Stimulated activated naive CD8-positive, alpha-beta T cell treated with anti-CD3 and anti-CD28 coated beads, Interleukin-15, Interleukin-2, amounts not matched to agents 100 ng/mL and 50 ng/mL, for 24 hours (primary cell): ENCODE measurements around the gene CRY2.
"Not testable (repeated sequence)": the region's sequence is repeated elsewhere in the genome, so short reads cannot be mapped to it uniquely, and the experiment has no call there.

Experiments used
- H3K27ac Mint-ChIP-seq: one replicate; pipeline ENCODE4 v1.8.0; 2021; ENCODE audit warnings: mild to moderate bottlenecking, mixed read lengths
- H3K27me3 Mint-ChIP-seq: one replicate; pipeline ENCODE4 v1.8.0; 2021; ENCODE audit warnings: mixed read lengths
- H3K36me3 Mint-ChIP-seq: one replicate; pipeline ENCODE4 v1.8.0; 2021; ENCODE audit warnings: low read depth, mixed read lengths
- H3K4me1 Mint-ChIP-seq: one replicate; pipeline ENCODE4 v1.8.0; 2021; ENCODE audit warnings: low read depth, mixed read lengths
- H3K4me3 Mint-ChIP-seq: one replicate; pipeline ENCODE4 v1.8.0; 2021; ENCODE audit warnings: mild to moderate bottlenecking, mixed read lengths
- H3K9me3 Mint-ChIP-seq: one replicate; pipeline ENCODE4 v1.8.0; 2021; ENCODE audit warnings: mixed read lengths

CRY2 gene

DNA sequence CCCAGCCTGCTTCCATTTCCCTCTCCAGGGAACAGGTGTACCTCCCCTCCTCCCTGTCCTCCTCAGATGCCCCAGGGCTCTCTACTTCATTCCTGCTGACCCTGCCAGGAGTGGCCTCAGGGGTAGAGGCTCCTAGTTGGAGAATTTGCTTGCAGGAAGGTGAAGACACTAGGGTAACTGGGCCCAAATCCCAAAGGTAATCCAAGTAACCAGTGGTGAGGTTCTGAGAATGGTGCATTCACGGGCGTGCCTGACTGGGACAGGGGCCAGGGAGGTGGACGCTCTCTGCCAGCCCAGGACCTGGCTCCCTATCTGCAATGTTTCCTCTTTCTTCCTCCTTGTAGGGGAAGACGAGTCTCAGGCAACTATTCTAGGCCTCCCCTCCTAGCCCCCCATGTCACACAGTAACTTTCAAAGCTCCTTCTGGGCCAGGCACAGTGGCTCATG lies 39.5 kb upstream of the CRY2 start:
- H3K27me3 Mint-ChIP-seq: no peaks in the 10 kb centered on the region
- H3K36me3 Mint-ChIP-seq: peaks cover 8% of the 10 kb centered on the region
- peaks cover 46% of the 10 kb centered on the region for H3K4me1 Mint-ChIP-seq
- no peak overlapping the region for H3K27ac Mint-ChIP-seq
- H3K9me3 Mint-ChIP-seq: no peaks in the 10 kb centered on the region
- H3K4me3 Mint-ChIP-seq: peak overlapping the region; percentile 71

- H3K4me1 Mint-ChIP-seq: peaks cover 50% of the 10 kb centered on the region
- H3K36me3 Mint-ChIP-seq, H3K4me3 Mint-ChIP-seq, H3K27me3 Mint-ChIP-seq, H3K9me3 Mint-ChIP-seq, H3K27ac Mint-ChIP-seq: not testable (repeated sequence)
These were observed 38.8 kb upstream of the CRY2 start for GRCh38 chr11:45808427-45808826.

DNA sequence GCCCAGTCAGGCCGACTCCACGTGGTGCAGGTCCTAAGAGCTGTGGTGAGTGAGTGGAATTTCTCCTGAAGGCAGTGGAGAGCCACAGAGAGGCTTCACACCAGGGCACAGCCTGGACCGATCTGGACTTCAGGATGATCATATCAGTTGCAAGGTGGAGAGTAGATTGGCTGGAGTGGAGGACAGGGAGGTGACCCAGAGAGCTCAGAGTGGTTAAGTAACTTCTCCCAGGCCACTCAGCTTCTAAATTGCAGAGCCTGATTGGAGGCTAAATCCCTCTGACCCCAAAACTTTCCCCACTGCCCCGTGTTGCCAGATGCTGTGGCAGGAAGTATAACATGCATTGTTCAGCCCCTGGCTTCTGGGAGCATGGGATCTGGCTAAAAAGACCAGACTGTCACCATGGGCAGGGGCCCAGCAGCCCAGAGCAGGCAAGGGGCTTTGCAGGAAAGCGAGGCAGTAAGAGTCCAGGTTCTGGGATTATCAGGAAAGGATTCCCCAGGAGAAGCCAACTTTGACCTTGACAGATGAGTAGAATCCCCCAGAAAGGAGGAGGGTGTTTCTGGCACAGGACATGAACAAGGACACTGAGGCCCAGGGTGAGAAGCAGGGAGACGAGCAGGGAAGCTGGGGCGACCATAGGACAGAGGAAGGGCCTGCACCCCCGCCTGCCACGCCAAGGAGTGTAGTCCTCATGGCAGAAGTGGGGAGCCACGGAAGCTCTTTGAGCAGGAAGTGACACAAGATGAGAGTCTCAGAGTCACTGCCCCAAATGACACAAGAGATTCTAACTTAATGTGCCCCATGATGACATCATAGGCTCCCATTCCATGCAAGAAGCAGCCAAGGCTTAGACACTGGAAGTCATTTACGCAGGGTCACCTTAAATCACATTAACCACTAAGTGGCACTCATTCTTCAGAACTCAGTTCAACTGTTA lies 37.5 kb upstream of the CRY2 start:
- H3K27me3 Mint-ChIP-seq: no peaks in the 10 kb centered on the region
- H3K36me3 Mint-ChIP-seq: peaks cover 8% of the 10 kb centered on the region
- H3K4me3 Mint-ChIP-seq: no peak overlapping the region
- H3K27ac Mint-ChIP-seq: peak overlapping the region; percentile 24
- peaks cover 47% of the 10 kb centered on the region for H3K4me1 Mint-ChIP-seq
- H3K9me3 Mint-ChIP-seq: no peaks in the 10 kb centered on the region

DNA sequence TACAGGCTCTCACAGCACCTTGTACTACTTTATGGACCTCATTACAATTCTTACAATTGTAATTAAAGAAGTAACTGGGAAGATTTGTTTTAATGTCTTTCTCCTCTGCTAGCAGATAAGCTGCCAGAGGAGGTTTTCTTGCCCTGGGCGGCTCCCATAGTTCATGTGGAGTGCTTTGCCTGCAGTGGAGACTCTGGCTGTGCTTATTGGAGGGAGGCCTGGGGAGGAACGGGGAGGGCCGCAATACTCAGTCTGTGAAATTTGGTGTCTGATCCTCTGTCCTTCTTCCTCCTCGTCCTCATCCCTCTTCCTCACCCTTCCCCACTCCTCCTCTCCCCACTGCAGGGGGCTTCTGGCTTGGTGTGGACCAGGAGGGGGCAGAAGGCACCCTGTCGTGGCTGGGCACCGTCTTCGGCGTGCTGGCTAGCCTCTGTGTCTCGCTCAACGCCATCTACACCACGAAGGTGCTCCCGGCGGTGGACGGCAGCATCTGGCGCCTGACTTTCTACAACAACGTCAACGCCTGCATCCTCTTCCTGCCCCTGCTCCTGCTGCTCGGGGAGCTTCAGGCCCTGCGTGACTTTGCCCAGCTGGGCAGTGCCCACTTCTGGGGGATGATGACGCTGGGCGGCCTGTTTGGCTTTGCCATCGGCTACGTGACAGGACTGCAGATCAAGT lies 36.7 kb upstream of the CRY2 start:
- Mint-ChIP-seq H3K9me3 (no peaks in the 10 kb centered on the region), H3K4me1 (peaks cover 47% of the 10 kb centered on the region), H3K27me3 (no peaks in the 10 kb centered on the region), H3K27ac (no peak overlapping the region), H3K36me3 (peaks cover 8% of the 10 kb centered on the region), H3K4me3 (no peak overlapping the region)

DNA sequence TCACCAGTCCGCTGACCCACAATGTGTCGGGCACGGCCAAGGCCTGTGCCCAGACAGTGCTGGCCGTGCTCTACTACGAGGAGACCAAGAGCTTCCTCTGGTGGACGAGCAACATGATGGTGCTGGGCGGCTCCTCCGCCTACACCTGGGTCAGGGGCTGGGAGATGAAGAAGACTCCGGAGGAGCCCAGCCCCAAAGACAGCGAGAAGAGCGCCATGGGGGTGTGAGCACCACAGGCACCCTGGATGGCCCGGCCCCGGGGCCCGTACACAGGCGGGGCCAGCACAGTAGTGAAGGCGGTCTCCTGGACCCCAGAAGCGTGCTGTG lies 36.2 kb upstream of the CRY2 start:
- no peaks in the 10 kb centered on the region for H3K9me3 Mint-ChIP-seq
- peaks cover 45% of the 10 kb centered on the region for H3K4me1 Mint-ChIP-seq
- H3K27me3 Mint-ChIP-seq: no peaks in the 10 kb centered on the region
- peaks cover 8% of the 10 kb centered on the region for H3K36me3 Mint-ChIP-seq
- H3K27ac Mint-ChIP-seq: no peak overlapping the region
- no peak overlapping the region for H3K4me3 Mint-ChIP-seq

DNA sequence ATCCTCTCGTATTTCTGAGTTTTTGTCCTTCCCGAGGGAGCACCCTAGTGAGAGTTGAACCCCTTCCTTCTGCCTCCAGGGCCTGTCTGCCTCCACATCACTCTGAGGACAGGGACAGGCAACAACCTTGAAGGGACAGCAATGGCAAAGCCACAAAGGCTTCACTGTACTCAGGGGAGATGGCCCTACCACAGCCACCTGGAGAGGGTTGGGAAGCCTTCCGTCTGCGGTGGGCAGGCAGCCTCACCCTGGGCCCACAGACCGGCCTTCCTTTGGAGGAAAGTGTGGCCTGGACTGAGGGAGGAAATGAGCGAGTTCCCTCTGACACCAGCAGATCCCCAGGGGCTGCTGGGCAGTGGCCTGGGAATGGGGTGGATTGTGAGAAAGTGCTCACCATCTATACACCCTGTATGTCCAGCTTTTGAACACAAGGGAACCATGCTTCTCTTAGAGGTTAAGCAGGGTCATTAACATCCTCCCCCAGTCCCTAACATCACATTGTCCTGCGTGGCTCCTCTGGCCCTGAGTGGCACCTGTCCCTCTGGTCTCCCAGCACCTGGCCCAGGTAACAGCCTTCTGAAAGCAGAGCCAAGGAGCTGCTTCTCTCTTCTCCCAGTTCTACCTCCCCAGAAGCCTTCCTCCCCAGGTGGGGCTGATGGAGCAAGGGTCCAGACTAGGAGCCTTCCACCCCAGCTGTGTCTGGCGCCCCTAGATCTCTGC lies 35.5 kb upstream of the CRY2 start:
- Mint-ChIP-seq H3K27me3 (no peaks in the 10 kb centered on the region), H3K4me3 (no peak overlapping the region), H3K9me3 (no peaks in the 10 kb centered on the region), H3K4me1 (peaks cover 38% of the 10 kb centered on the region), H3K27ac (no peak overlapping the region), H3K36me3 (peaks cover 8% of the 10 kb centered on the region)

DNA sequence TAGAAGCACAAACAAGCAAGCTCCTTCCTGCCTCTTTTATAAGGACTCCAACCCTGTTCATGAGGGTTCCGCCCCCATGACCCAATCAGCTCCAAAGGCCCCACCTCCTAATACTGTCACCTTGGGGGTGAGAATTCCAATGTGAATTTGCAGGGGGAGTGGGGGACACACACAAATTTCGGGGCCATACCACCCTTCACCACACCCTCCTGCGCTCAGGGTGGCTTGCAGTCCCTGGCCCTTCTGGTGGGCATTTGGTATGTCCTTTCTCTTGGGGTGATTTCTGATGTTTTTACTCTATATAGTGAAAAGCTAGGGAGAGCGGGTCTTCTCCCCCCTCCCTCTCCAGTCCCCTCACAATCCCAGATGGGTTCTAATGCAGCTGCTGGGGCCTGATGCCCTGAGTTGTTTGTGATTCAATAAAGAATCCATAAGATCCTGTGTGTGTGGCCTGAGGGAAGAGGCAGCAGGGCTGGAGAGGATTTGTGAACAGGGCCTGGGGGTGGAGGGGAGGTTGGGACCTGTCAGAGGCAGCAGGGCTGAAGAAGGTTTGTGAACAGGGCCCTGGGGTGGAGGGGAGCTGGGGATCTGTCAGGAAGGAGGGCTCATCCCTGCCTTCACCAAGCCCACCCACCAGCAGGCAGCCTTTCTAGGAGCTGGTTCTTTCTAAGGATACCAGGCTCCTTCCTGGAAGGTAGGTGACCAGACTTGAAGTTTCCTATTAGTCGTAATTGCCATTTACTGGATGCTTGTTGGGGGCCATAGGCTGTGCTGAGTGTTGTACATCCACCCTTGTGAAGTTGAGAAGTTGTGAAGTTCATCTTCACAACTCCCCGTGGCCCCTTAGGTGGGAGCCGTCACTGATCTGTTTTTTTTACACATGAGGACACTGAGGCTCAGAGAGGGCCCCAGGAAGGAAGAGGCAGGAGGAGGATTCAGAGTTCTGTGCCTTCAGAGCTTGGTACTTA lies 34.4 kb upstream of the CRY2 start:
- no peak overlapping the region for H3K4me3 Mint-ChIP-seq
- H3K27ac Mint-ChIP-seq: peak overlapping the region; percentile 63
- peaks cover 8% of the 10 kb centered on the region for H3K36me3 Mint-ChIP-seq
- no peaks in the 10 kb centered on the region for H3K9me3 Mint-ChIP-seq
- no peaks in the 10 kb centered on the region for H3K27me3 Mint-ChIP-seq
- peaks cover 27% of the 10 kb centered on the region for H3K4me1 Mint-ChIP-seq

DNA sequence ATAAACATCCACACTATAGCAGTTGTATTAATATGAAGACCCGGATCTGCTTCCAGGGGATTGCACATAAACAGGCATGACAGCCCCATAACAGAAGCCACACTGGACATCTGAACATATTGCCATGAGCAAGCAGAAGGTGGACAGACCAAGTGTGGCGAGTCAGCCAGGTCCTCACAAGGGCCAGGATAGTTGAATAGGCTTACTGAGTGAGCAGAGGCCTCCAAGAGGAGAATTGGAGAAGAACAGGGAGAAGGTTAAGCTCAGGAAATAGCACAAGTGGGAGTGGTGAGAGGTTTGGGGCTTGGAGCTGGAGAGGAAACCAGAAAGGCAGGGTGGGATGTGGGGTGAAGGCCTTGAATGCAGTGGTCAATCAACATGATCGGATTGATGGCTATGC lies 31.5 kb upstream of the CRY2 start:
- no peaks in the 10 kb centered on the region for H3K27me3 Mint-ChIP-seq
- no peak overlapping the region for H3K27ac Mint-ChIP-seq
- H3K4me3 Mint-ChIP-seq: no peak overlapping the region
- H3K36me3 Mint-ChIP-seq: no peaks in the 10 kb centered on the region
- peaks cover 7% of the 10 kb centered on the region for H3K4me1 Mint-ChIP-seq
- H3K9me3 Mint-ChIP-seq: no peaks in the 10 kb centered on the region

DNA sequence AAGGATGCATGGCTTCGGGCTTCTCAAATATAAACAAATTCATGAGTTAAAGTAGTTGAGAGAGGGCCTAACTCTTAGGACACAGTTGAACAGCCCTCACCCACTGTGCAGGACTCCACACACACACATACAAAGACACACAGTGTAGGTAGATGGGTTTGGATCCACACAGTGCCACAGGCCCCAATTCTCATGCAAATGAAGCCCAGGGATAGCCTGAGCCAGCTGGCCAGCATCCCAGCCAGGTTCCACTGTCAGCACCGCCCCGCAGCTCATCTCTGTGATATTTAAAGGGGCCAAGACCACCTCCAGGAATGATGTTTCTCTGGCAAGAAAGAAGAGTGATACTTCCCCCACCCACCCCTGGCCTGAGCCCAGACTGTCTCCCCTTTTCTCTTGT lies 30.7 kb upstream of the CRY2 start:
- Mint-ChIP-seq H3K4me1 (peaks cover 7% of the 10 kb centered on the region), H3K27me3 (no peaks in the 10 kb centered on the region), H3K4me3 (no peak overlapping the region), H3K9me3 (no peaks in the 10 kb centered on the region), H3K27ac (no peak overlapping the region), H3K36me3 (no peaks in the 10 kb centered on the region)

DNA sequence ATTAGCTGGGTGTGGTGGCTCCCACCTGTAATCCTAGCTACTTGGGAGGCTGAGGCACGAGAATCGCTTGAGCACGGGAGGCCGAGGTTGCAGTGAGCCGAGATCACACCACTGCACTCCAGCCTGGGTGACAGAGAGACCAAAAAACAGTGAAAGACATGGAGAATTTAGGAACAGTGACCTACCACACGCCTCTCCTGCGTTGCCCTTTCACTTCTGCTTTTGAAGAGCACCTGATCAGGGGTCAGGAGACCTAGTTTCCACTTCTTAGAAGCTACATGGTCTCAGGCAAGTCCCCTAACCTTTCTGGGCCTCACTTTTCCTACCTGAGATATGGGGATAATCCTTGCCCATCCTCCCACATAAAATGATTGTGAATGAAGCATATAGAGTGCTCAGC lies 30.1 kb upstream of the CRY2 start:
- Mint-ChIP-seq H3K27me3 (no peaks in the 10 kb centered on the region), H3K27ac (no peak overlapping the region), H3K4me1 (peaks cover 7% of the 10 kb centered on the region), H3K4me3 (no peak overlapping the region), H3K36me3 (no peaks in the 10 kb centered on the region), H3K9me3 (no peaks in the 10 kb centered on the region)

- Mint-ChIP-seq H3K9me3 (no peaks in the 10 kb centered on the region), H3K4me3 (no peak overlapping the region), H3K36me3 (no peaks in the 10 kb centered on the region), H3K4me1 (no peaks in the 10 kb centered on the region), H3K27ac (no peak overlapping the region), H3K27me3 (no peaks in the 10 kb centered on the region)
These were observed 28.2 kb upstream of the CRY2 start for GRCh38 chr11:45818961-45819605.

DNA sequence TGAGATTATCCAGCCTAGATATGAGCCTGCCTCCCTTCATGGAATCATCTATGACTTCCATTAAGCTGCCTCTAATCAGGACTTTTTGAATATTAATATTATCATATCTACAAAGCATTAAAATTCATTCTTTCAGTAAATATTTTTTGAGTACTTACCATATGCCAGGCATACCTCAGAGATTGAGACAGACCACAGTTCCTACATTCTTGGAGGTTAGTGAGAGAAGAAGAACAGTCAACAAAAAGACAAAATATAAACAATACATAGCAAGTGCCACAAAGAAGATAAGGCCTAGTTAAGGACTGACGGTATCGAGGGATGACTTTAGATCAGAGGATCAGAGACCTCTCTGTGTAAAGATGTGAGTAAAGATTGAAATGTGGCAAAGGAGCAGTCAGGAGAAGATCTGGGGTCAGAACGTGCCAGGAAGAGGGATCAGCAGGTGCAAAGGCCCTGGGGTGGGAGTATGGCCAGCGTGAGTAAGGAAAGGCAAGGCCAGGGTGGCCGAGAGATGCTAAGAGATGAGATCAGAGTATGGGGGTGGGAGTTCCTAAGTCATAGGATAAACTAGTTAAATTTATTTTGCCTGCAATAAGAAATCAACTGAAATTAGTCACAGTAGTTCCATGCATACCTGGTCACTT lies 26.9 kb upstream of the CRY2 start:
- Mint-ChIP-seq H3K4me1 (no peaks in the 10 kb centered on the region), H3K27ac (no peak overlapping the region), H3K27me3 (peaks cover 4% of the 10 kb centered on the region), H3K36me3 (no peaks in the 10 kb centered on the region), H3K9me3 (no peaks in the 10 kb centered on the region), H3K4me3 (no peak overlapping the region)

DNA sequence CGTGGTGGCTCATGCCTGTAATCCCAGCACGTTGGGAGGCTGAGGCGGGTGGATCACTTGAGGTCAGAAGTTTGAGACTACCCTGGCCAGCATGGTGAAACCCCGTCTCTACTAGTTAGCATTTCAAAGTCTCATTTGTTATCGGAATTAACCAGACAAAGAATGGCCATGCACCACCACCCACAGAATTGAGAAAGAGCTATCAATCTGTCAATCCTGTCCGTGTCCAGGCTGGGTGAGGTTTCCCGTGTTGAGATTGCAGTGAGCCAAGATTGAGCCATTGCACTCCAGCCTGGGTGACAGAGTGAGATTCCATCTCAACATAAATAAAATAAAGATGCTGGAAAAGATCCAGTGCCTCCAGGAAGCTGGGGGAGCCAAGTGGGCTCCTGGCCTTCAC lies 20.8 kb upstream of the CRY2 start:
- H3K4me3 Mint-ChIP-seq, H3K4me1 Mint-ChIP-seq, H3K36me3 Mint-ChIP-seq, H3K27ac Mint-ChIP-seq, H3K9me3 Mint-ChIP-seq: not testable (repeated sequence)
- H3K27me3 Mint-ChIP-seq: peaks cover 25% of the 10 kb centered on the region
